CD4-positive, alpha-beta T cell treated with Interleukin-15 for 4 hours (primary cell): Measurements from ENCODE around the gene IRGC.

Source experiments
- DNase-seq: peaks from one replicate; pipeline ENCODE4 v3.0.0-alpha.2; 2020; ENCODE audit warnings: low spot score

IRGC gene

DNA sequence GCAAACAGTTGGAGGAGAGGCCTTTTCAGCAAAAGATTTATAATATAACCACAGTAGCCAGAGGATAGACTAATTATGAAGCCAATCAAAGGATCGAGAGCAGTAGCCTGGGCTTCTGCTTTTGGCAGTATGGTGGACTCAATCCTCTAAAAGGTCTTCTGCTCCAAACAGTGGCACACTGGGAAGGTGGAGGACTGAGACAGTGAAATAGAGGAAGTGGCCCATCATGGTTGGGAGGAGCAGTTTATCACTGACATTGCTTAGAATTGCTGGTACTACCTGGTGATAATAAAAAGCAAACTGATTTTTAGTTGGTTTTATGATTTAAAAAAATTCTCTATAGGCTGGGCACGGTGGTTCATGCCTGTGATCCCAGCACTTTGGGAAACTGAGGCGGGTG is 25.0 kb upstream of the IRGC start:
- no peak for DNase-seq

DNA sequence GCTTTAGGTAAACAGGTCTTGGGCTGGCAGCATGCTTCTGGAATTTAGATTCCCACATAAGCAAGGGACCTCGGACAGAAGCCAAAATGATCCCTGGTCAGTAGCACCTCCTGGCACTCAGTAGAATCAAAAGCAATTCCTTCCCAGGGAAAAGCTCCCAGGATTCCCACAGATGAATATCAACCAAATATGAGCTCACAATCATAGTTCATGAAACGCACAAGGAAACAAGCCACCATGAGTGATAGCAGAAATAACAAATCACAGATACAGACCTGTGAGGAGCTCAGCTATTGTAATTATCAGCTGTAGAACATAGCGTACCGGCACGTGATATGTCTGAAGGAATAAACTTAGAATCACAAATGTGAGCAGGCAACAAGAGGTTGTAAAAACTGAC is 24.1 kb upstream of the IRGC start:
- DNase-seq: no peak

DNA sequence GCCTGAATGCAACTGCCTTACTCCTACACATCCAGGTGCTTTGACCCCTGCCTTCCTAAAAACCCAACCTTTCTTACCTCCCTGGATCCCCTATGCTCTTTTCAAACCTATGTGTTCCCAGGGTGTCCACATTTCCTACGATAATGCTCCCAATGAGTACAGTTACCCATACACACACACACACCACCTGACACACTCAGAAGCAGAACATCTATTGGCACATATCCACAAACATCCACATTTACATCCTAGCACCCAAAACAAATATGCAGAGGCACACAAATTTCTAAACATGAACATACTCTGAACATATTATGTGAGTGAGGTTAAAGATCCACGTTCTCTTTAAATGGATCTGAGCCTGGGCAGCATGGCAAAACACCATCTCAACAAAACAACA is 23.5 kb upstream of the IRGC start:
- DNase-seq: no peak

DNA sequence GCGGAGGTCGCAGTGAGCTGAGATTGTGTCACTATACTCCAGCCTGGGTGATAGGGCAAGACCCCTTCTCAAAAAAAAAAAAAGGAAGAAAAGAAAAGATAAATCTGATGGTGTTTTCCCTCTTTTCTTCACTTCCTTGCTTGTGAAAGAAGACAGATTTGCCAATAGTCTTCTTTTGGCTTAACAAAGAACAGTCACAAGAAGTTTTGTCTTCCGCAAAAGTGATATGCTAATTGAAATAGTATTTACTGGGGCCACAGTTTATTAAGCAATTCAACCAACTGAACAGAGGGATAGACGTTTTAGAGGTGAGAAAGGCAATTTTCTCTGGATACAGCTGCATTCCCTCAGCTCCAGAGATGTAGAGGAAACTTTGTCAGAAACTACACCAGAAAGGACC is 23.0 kb upstream of the IRGC start:
- no peak for DNase-seq

DNA sequence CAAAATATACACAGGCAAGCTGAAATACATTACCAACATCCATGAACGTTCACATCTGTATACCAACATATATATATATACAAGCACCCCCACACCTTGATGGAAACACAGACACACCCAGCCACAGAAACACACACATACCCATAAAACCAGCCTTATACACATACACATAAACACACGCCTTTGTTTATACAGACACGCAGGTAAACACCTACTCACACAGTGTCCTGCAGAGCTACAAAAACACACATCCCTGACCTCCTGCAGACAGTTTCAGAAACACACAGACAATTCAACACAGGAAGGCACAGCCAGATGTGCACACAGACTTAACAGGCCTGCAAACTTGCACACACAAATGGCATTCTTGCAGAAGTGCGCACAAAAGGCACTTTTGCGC is 21.3 kb upstream of the IRGC start:
- DNase-seq: no peak

DNA sequence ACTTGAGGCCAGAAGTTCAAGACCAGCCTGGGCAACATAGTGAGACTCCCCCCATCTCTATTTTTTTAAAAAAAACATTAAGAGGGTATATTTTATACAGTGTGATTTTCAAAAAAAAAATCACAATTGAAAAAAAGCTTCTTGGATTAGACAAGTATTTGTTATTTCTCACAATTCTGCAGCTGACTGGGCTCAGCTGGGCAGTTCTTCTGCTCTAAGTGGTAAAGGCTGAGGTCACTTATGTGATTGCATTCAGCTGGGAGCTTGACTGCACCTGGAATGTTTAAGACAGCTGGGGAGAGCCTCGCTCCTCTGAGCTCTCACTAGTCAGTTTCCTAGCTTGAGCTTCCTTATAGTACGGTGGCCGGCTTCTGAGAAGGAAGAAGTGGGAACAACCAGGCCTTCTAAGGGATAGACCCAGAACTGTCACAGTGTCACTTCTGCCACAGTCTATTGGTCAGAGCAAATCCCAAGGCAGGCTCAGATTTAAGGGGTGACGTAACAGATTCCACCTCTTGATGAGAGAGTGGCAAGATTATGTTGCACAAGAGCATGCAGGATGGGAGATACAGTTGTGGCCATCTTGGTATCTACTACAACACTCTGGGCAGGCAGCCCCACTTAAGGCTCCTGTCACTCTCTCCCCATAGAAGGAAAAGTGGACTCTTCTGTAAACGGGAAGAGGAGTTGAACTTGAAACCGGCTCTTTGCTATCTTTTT is 19.7 kb upstream of the IRGC start:
- DNase-seq: no peak

DNA sequence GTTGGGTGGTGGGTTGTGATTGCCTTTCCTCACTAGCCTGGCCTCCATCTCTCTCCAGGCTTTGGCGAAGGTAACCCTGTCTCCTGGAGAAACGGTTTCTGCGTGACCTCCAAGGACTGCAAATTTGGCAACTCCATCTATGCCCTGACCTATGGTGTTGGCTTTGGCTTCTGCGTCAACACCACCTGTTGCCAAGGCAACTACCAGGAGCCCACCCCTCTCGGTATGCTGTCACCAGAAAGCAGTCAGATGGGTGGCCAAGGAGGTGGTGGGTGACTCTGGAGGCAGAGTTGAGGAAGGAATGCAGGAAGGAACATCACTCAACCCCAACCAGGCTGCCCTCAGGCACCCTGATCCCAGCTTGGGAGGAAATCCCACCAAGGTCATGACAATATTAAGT is 18.6 kb upstream of the IRGC start:
- DNase-seq: no peak

DNA sequence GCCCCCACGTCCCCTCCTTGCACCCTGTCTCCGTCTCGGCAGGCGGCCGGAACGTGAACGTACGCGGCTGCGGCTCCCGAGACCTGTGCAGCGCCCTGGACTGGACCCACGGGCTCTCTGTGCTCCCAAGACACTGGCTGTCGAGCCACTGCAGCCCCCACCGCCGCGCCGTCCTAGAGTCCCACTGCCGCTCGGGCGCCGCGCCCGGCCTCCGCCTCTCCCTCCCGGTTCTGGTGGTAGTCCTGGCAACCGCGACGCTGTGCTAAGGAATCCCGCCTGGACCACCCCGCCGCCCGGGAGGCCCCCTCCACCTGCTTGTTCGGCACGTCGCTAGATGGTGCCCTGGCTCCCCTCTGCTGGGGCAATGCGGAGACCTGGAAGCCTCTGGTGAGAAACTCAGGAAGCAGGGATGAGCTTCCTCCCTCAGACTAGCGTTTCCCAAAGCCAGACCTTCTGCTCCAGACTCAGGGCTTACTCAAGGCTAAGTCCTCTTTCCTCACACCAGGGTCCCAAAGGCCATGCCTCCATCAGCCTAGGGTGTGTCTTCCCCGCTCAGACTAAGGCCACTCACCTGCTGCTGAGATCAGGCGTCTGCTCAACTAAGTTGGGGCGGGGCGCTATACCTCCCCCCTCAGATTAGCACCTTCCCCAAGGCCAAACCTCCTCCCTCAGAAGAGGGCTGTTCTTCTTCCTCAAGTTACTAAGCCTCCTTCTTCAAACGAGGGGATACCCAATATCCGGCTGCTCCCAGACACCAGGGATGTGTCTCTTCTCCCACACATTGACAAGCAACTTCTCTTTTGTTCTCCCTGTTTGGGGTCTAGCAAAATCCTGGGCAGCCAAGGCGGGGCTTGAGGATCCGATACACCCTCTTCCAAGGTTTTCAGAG is 16.1 kb upstream of the IRGC start:
- no peak for DNase-seq

DNA sequence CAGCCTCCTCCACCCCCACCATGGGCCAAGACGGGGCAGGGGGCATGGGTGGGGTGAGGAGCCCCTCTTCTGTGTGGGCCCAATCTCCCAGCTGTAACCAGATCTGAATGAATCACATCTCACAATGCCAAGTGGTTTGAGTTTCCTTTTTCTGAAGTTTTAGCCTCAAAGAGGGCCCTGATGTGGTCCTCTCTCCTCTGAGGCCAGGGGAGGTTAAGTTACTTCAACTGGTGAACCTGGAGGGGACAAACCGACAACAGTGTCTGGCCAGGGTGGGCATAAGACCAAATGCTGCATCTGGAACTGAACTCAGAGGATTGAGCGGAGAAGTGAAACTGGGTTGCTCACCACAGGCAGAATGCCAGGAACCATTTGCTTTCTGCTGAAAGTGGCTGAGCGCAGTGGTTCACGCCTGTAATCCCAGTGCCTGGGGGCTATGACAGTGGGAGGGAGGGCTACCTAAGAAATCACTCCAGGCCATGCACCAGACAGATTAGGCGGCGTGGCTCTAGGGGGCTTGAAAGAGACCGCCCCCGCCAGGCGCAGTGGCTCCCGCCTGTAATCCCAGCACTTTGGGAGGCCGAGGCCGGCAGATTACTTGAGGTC is 15.4 kb upstream of the IRGC start:
- DNase-seq: no peak

DNA sequence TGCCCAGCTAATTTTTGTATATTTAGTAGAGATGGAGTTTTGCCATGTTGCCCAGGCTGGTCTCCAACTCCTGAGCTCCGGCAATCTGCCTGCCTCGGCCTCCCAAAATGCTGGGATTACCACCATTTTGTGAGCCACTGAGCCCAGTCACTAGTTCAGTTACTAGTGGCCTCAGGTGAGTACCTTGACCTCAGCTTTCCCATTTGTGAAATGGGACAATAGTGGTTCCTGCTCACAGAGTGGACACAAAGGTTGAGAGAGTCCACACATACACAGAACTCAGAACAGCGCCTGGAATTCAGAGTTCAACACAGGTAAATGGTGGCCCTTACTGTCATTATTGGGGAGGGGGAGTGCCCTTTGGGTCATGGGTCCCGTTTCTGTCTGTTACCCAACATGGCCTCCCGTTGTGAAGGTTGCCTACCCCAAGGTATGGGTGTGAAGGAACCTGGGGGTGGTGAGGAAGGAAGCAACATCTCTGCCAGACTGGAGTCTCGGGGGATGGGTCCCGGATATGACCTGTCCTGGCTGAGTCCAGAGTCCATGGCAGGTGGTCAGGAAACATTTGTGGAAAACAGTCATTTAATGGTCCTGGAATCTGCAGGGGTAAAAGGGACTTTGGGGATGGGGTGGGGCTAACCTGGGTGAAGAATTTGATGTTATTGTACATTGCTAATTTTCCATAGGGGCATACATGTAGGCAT is 11.7 kb upstream of the IRGC start:
- no peak for DNase-seq

DNA sequence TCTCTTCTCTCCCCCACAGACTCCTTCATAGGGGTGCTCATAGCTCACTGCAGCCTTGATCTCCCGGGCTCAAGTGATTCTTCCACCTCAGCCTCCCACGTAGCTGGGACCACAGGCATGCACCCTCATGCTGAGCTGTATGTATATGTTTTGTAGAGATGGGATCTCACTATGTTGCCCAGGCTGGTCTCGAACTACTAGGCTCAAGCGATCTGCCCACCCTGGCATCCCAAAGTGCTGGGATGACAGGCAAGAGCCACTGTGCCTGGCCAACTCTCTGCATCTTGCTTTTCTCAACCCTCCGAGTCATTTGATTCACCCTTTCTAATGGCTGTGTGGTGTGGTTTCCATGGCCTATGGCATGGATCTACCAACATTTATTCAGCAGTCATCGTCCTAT is 10.1 kb upstream of the IRGC start:
- DNase-seq: no peak

DNA sequence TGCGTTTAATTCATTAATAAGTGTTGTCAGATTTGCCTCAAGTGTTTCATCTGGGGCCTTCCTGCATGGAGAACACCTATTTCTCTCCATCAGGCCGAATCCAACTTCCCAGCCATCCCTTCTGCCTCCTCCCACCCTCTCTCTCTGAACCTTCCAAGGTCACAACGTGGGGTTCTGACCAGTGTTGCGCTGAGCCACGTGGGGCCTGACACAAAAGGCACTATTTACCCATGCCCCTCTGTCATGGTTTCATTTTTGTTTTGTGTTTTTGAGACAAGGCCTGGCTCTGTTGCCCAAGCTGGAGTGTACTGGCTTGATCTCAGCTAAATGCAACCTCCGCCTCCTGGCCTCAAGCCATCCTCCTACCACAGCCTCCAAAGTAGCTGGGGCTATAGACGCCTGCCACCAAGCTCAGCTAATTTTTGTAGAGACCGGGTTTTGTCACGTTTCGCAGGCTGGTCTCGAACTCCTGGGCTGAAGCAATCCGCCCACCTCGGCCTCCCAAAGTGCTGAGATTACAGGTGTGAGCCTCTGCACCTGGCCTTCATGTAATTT is 8.6 kb upstream of the IRGC start:
- DNase-seq: no peak

DNA sequence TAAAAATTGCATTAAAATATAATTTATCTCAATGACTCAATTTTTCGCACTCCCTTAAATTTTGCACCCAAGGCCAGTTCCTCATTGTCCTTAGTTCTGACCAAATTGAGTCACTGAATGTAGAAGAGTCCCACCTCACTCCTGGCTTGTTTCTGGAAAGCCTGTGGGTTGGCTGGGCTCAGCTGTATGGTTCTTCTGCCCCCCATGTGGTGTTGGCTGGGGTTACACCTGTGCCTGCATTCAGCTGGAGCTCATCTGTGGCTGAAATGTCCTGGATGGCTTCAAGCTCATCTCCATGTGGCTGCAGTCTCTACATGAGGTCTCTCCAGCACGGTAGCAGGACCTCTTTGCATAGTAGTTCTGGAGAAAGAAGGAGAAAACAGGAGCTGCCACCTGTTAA is 7.2 kb upstream of the IRGC start:
- DNase-seq: no peak

DNA sequence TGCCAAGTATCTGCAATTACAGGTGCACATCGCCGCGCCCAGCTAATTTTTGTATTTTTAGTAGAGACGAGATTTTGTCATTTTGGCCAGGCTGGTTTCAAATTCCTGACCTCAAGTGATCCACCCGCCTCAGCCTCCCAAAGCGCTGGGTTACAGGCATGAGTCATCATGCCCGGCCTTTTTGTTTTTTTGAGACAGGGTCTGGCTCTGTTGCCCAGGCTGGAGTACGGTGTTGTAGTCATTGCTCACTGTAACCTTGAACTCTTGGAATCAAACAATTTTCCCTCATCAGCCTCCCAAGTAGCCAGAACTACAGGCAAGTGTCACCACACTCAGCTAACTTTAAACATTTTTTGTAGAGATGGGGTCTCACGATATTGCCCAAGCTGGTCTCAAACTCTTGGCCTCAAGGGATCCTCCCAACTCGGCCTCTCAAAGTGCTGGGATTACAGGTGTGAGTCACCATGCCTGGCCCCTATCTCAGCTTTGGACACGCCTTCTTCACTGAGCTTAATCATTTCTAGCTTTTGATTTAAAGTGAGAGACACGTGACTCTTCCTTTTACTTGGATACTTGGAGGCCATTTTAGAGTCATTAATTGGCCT is 4.0 kb upstream of the IRGC start:
- no peak for DNase-seq

DNA sequence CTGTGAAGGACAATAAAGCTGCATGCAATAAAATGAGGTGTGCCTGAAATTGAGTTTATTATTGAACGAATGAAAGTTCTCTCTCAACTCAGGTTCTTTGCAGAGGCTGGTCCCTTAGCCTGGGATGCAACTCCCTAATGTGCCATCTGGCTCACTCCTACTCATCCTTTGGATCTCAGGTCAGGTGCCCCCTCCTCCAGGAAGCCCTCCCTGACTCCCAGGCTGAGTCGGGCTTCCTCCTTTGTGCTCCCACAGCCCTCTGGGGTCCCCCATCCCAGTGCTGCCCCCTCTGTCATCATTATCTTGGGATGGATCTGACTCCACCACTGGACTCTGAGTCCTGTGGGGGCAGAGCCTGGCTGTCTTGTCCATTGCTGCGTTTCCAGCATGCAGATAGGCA is 2.7 kb upstream of the IRGC start:
- no peak for DNase-seq

DNA sequence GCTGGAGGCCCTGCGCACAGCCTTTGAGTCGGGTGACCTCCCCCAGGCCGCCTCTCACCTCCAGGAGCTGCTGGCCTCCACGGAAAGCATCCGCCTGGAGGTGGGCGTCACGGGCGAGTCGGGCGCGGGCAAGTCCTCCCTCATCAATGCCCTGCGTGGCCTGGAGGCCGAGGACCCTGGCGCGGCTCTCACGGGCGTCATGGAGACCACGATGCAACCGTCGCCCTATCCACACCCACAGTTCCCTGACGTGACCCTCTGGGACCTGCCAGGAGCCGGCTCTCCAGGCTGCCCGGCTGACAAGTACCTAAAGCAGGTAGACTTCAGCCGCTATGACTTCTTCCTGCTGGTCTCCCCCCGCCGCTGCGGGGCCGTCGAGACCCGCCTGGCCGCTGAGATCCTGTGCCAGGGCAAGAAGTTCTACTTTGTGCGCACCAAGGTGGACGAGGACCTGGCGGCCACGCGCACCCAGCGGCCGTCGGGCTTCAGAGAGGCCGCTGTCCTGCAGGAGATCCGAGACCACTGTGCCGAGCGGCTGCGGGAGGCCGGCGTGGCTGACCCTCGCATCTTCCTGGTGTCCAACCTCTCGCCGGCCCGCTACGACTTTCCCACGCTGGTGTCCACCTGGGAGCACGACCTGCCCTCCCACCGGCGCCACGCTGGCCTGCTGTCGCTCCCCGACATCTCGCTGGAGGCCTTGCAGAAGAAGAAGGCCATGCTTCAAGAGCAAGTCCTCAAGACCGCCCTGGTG is 2.9 kb downstream of the IRGC start:
- DNase-seq: no peak

DNA sequence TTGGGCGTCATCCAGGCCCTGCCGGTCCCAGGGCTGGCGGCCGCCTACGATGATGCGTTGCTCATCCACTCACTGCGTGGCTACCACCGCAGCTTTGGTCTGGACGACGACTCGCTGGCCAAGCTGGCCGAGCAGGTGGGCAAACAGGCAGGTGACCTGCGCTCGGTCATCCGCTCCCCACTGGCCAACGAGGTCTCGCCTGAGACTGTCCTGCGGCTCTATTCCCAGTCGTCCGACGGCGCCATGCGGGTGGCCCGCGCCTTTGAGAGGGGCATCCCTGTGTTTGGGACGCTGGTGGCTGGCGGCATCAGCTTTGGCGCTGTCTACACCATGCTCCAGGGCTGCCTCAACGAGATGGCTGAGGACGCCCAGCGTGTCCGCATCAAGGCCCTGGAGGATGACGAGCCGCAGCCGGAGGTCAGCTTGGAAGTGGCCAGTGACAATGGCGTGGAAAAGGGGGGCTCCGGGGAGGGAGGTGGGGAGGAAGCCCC is 3.5 kb downstream of the IRGC start:
- DNase-seq: no peak

DNA sequence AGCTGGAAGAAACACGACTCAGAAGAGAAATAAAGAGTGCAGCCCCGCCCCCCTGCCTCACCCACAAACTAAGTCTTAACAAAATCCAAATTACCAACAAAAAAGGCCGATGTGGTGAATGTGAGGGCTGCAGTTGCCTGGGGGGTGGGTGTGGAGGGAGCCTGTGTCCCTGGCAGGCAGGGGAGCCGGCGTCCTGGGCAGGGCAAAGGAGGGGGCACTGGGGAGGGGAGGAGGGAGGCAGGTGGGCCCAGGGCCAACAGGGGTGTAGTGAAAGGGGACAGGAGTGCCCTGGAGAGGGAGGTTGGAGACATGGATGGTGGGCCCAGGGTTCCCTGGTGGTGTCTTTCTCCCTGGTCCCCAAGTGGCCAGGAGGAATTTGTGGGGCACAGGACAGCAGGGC is 4.0 kb downstream of the IRGC start:
- no peak for DNase-seq

DNA sequence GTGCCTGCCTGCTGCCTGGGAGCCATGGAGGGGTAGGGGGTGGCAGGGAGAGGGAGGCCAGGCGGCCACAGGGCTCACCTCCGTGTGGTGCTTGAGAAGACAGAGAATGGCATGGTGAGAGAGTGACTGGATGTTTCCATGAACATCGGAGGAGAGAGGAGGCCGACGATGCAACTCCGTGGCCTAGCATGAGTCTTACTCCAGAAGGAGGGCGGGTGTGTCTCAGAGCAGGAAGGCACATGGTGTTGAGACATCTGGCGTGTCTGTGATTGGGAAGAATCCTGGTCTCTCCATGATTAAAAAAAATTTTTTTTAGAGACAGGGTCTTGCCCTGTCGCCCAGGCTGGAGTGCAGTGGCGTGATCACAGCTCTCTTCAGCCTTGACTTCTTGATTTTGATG is 5.1 kb downstream of the IRGC start:
- no peak for DNase-seq

DNA sequence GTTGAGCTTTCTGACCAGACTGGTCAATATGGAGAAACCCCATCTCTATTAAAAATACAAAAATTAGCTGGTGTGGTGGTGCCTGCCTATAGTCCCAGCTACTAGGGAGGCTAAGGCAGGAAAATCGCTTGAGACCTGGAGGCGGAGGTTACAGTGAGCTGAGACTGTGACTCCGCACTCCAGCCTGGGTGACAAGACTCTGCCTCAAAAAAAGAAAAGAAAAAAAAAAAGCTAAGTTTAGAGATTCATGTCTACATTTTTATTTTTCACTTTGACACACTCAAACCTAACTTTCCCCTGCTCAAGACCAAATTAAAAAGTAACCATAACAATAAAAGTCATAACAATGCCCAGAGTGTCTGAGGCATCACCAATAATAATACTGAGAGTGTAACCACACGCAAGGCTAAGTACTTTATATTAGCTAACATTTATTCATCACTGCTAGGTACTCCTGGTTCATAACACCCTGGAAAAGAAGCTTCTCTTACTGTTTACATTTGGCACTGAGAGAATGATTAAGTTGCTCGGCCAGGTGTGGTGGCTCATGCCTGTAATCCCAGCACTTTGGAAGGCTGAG is 5.7 kb downstream of the IRGC start:
- no peak for DNase-seq

DNA sequence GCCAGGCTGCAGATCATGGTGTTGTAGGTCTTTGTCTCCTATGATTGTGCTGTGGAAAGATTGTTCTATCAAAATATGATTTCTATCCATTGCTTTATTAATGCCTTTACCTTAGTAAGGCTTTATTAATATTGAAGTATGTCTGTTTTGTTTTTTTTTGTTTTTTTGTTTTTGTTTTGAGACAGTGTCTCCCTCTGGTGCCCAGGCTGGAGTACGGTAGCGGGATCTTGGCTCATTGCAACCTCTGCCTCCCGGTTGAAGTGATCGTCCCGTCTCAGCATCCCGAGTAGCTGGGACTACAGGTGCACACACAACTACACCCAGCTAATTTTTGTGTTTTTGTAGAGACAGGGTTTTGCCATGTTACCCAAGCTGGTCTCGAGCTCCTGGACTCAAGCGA is 7.7 kb downstream of the IRGC start:
- DNase-seq: no peak
